Muscle layer of colon (tissue), 2 donors: Measurements from ENCODE around the gene VKORC1L1.
"Not testable (repeated sequence)": the region's sequence is repeated elsewhere in the genome, so short reads cannot be mapped to it uniquely, and the experiment has no call there.

Experiments
- H3K27ac ChIP-seq: one replicate; pipeline ENCODE4 v1.7.0; 2013; ENCODE audit warnings: low read depth, mild to moderate bottlenecking, low read length, moderate library complexity
- H3K27me3 ChIP-seq, 2 donors: one replicate each; pipeline ENCODE4 v1.7.0; 2013; ENCODE audit warnings: low read length in 2 of 2, mild to moderate bottlenecking in 2 of 2; ENCODE audit not compliant: insufficient read depth in 2 of 2, control insufficient read depth in 1 of 2
- H3K36me3 ChIP-seq: one replicate; pipeline ENCODE4 v1.7.0; 2013; ENCODE audit warnings: mild to moderate bottlenecking, low read length; ENCODE audit not compliant: insufficient read depth
- H3K4me1 ChIP-seq: one replicate; pipeline ENCODE4 v1.7.0; 2013; ENCODE audit warnings: mild to moderate bottlenecking, low read length; ENCODE audit not compliant: insufficient read depth
- H3K4me3 ChIP-seq, 2 donors: one replicate each; pipeline ENCODE4 v1.7.0; 2013; ENCODE audit warnings: low read length in 2 of 2, low read depth in 1 of 2, mild to moderate bottlenecking in 1 of 2, moderate library complexity in 1 of 2
- H3K9ac ChIP-seq: one replicate; pipeline ENCODE4 v1.7.0; 2013; ENCODE audit warnings: low read length
- H3K9me3 ChIP-seq: one replicate; pipeline ENCODE4 v1.7.0; 2013; ENCODE audit warnings: mild to moderate bottlenecking, low read length
- donor health status: abdominal sarcoma.
- donor health status: Adenocarcinoma of cecum.

VKORC1L1 gene

GRCh38 chr7:65983965-65984658, 111.2 kb downstream of the VKORC1L1 start:
- Histone ChIP-seq H3K9ac (no peak overlapping the region), H3K9me3 (no peaks in the 10 kb centered on the region), H3K27me3 (no peaks in the 10 kb centered on the region), H3K36me3 (peaks cover 6% of the 10 kb centered on the region), H3K27ac (no peak overlapping the region), H3K4me1 (peaks cover 12% of the 10 kb centered on the region), H3K4me3 (no peak overlapping the region)

- Histone ChIP-seq H3K9me3 (no peaks in the 10 kb centered on the region), H3K4me1 (no peaks in the 10 kb centered on the region), H3K36me3 (no peaks in the 10 kb centered on the region), H3K9ac (no peak overlapping the region), H3K27me3 (no peaks in the 10 kb centered on the region), H3K27ac (no peak overlapping the region), H3K4me3 (no peak overlapping the region)
These were observed 115.2 kb downstream of the VKORC1L1 start for GRCh38 chr7:65988084-65988483.

GRCh38 chr7:65988503-65988902, 115.6 kb downstream of the VKORC1L1 start:
- H3K27ac ChIP-seq, H3K27me3 ChIP-seq, H3K4me1 ChIP-seq, H3K9ac ChIP-seq, H3K36me3 ChIP-seq, H3K9me3 ChIP-seq, H3K4me3 ChIP-seq: not testable (repeated sequence)

- no peak overlapping the region for H3K4me3 ChIP-seq
- H3K9ac ChIP-seq, result no peak overlapping the region
- H3K9me3 ChIP-seq, result no peaks in the 10 kb centered on the region
- H3K27me3 ChIP-seq, result no peaks in the 10 kb centered on the region
- no peaks in the 10 kb centered on the region for H3K4me1 ChIP-seq
- H3K36me3 ChIP-seq, result no peaks in the 10 kb centered on the region
- H3K27ac ChIP-seq, result no peak overlapping the region
These were observed 116.8 kb downstream of the VKORC1L1 start for GRCh38 chr7:65989694-65990080.

GRCh38 chr7:65991829-65992228, 119.0 kb downstream of the VKORC1L1 start:
- not testable (repeated sequence) for H3K9me3 ChIP-seq

GRCh38 chr7:65992526-65992925, 119.7 kb downstream of the VKORC1L1 start:
- Histone ChIP-seq H3K27ac (no peak overlapping the region), H3K9me3 (no peaks in the 10 kb centered on the region), H3K27me3 (no peaks in the 10 kb centered on the region), H3K36me3 (no peaks in the 10 kb centered on the region), H3K4me1 (no peaks in the 10 kb centered on the region), H3K4me3 (no peak overlapping the region), H3K9ac (no peak overlapping the region)

More at GRCh38 chr7:65991829-65992228, 119.0 kb downstream of the VKORC1L1 start:
- not testable (repeated sequence) for H3K4me3 ChIP-seq, H3K36me3 ChIP-seq, H3K27me3 ChIP-seq, H3K27ac ChIP-seq, H3K4me1 ChIP-seq, H3K9ac ChIP-seq

GRCh38 chr7:65994984-65995383, 122.1 kb downstream of the VKORC1L1 start:
- not testable (repeated sequence) for H3K9me3 ChIP-seq, H3K36me3 ChIP-seq, H3K4me1 ChIP-seq, H3K27ac ChIP-seq, H3K4me3 ChIP-seq, H3K27me3 ChIP-seq, H3K9ac ChIP-seq

- not testable (repeated sequence) for H3K4me1 ChIP-seq, H3K36me3 ChIP-seq, H3K27ac ChIP-seq, H3K27me3 ChIP-seq, H3K4me3 ChIP-seq, H3K9ac ChIP-seq, H3K9me3 ChIP-seq
These were observed 128.0 kb downstream of the VKORC1L1 start for GRCh38 chr7:66000823-66001417.

- H3K4me3 ChIP-seq, H3K9me3 ChIP-seq, H3K27ac ChIP-seq: not testable (repeated sequence)
These were observed 132.3 kb downstream of the VKORC1L1 start for GRCh38 chr7:66005115-66005671.

GRCh38 chr7:66007232-66007631, 134.4 kb downstream of the VKORC1L1 start:
- H3K27me3 ChIP-seq, result no peaks in the 10 kb centered on the region
- no peak overlapping the region for H3K9ac ChIP-seq
- H3K4me1 ChIP-seq, result no peaks in the 10 kb centered on the region
- H3K9me3 ChIP-seq, result no peaks in the 10 kb centered on the region
- H3K36me3 ChIP-seq, result no peaks in the 10 kb centered on the region
- H3K27ac ChIP-seq, result no peak overlapping the region
- H3K4me3 ChIP-seq, result no peak overlapping the region

More at GRCh38 chr7:66005115-66005671, 132.3 kb downstream of the VKORC1L1 start:
- H3K4me1 ChIP-seq, H3K36me3 ChIP-seq, H3K27me3 ChIP-seq, H3K9ac ChIP-seq: not testable (repeated sequence)
